GM12872 (cell line): ENCODE results near the gene PADI2.

ENCODE experiments used
- CTCF ChIP-seq: IDR thresholded peaks from 3 replicates; pipeline ENCODE4 v1.5.1; 2011; ENCODE audit warnings: low read depth, mild to moderate bottlenecking, low read length, moderate library complexity; ENCODE audit not compliant: insufficient read depth

PADI2 gene

GRCh38 chr1:17125756-17126237, 6.5 kb upstream of the PADI2 start:
- TF ChIP-seq CTCF, result peak; percentile 91

DNA sequence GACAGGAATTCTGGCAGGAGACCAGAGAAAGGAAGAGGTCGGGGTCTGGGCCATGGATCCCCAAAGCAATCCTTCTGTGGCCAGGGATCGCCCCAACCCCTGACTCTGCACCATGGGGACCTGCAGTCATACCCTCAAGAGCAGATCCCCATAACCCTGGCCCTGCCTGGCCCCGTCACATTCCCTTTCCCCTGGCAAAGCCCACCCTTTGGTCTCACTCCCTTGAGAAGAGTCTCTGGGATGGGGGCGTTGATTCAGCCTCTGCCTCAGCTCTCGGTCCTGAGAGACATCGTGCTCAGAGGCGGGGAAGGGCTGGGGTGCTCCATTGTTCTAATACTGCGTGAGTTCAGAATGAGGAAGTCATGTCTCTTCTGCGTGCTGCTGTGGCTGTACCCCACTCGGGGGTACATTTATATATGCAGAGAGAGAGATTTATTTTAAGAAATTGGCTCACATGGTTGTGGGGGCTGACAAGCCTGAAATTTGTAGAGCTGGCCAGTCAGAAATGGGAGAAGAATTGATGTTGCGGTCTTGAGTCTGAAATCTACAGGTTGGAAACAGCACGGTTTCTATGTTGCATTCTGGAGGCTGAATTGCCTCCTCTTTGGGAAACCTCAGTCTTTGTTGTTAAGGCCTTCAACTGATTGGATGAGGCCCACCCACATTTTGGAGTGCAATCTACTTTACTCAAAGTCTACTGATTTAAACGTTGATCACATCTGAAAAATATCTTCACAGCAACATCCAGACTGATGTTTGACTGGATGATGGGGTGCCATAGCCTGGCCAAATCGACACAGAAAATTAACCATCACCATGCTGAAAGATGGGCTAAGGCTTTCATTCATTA, 4.2 kb upstream of the PADI2 start:
- TF ChIP-seq CTCF, result no peak

DNA sequence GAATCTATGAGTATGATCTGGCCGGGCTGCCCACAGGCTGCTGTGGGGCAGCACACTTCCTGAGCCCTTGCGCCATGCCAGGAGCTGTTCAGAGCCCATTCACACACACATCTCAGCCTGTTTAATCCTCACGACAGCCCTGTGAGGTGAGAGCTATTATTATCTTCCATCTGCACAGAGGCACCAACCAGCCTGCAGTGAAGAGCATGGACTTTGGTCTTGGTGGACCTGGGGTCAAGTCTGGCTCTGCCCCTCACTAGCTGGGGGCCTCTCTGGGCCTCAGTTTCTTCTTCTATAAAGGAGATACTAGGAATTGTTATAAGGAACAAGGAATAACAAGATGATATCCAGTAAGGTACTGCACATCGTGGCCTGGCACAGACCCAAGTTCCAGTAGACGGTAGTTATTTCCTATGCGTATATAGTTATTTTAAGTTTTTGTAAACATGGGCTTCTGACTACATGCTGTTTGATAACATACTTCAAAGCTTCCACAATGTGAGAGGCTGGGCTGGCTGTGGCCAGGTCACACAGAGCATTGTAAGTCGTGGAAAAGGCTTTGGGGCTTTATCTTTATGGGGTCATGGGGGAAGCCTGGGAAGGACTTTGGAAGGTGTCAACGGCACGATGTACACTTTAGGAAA, 3.4 kb upstream of the PADI2 start:
- no peak for TF ChIP-seq CTCF

DNA sequence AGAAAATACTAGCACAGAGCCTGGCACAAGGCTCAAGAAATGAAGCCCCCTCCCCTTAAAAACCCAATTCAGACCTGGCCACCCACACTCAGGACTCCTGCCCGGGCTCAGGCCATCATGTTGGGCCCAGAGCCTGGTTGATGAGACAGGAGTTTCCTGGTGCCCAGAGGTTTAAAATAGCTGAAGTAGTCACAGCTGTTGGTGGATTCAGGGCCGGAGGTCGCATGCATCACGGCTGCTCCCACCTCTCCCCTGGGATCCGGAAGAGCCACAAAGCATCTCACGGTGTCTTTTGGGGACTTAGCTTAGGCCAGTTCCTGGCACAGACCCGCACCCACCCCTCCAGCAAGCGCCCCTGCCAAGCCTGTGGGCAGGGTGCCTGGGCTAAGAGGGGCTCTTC, 2.6 kb upstream of the PADI2 start:
- no peak for TF ChIP-seq CTCF

DNA sequence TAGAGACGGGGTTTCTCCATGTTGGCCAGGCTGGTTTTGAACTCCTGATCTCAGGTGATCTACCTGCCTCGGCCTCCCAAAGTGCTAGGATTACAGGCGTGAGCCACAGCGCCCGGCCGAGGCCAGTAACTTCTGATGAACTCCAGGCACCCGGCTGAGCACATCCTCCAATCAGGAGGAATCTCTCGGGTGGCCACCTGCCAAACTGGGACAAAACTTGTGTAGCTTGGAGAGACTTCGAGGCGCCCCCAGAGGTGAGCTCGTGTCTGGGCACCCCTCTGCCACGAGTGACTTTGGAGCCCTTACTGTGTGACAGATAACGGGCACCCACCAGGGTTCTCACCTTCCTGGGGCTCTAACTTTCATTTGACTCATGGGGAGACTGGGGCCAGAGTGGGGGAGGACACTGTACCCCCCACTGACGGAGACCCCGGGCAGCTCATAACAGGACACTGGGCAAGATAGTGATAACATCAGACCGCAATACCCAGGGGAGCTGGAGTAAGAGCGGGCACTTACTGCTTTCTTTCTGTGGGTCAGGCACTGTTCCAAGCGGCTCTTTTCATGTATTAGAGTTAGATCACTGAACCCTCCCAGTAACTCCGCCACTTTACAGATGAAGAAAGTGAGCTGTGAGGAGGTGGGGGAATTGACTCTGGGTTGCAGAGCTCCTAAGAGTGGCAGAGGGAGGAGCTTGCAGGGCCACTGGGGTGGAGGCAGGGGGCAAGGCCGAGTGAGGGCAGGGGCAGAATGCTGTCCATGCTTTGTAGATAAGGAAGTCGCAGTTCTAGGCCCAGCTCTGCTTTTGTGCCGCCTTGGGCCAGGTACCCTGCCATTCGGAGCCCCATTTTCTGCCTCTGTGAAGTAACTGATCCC, 1.9 kb upstream of the PADI2 start:
- TF ChIP-seq CTCF, result no peak

- TF ChIP-seq CTCF, result no peak
These were observed 1.2 kb upstream of the PADI2 start for GRCh38 chr1:17120481-17120877.
